Testis (tissue), 2 donors: ENCODE results near the gene ARHGAP25.

Source experiments
- POLR2A ChIP-seq: fragments of 450-650 bp; IDR thresholded peaks from one replicate; pipeline ENCODE4 v1.6.1; 2017; ENCODE audit warnings: antibody characterized with exemption, mild to moderate bottlenecking, moderate library complexity
- TF ChIP-seq, protein P1 (sequence below), 3 experiments: fragments of 450-650 bp in 2 of 3; fragments of 200-600 bp in 1 of 3; sonication (generic) in 1 of 3; IDR thresholded peaks; one replicate each; pipeline ENCODE4 v1.5.1; 2016 to 2019; ENCODE audit warnings: antibody characterized with exemption in 3 of 3, mild to moderate bottlenecking in 2 of 3, moderate library complexity in 1 of 3

DNA sequence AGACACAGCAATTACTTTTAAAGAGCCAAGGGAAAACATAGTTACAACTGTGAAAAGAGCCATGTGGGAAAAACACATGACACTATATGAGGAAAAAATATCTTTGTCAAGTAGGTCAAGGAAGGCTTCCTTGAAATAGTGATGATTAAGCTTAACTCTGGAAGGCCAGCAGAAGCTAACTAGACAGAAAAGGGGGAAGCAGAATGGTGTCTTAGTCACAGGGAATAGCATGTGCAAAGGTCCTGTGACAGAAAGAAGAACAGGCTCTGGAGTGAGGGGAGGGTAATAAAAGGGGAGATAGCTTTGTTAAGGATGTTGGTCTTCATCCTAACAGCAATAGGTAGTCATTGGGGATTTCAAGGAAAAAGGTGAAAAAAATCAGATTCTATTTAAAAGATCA, 64.0 kb downstream of the ARHGAP25 start:
- TF ChIP-seq, protein P1, sequence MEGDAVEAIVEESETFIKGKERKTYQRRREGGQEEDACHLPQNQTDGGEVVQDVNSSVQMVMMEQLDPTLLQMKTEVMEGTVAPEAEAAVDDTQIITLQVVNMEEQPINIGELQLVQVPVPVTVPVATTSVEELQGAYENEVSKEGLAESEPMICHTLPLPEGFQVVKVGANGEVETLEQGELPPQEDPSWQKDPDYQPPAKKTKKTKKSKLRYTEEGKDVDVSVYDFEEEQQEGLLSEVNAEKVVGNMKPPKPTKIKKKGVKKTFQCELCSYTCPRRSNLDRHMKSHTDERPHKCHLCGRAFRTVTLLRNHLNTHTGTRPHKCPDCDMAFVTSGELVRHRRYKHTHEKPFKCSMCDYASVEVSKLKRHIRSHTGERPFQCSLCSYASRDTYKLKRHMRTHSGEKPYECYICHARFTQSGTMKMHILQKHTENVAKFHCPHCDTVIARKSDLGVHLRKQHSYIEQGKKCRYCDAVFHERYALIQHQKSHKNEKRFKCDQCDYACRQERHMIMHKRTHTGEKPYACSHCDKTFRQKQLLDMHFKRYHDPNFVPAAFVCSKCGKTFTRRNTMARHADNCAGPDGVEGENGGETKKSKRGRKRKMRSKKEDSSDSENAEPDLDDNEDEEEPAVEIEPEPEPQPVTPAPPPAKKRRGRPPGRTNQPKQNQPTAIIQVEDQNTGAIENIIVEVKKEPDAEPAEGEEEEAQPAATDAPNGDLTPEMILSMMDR (IDR thresholded peaks at IDR 0.05), result no peak
- no peak for TF ChIP-seq POLR2A
